GM08714 (cell line): ENCODE data around the gene DUSP14.

ENCODE experiments used
- H3K4me3 ChIP-seq: fragments of 200-500 bp; sonication (Bioruptor generic); 2 replicates; pipeline ENCODE4 v1.5.1; 2014; ENCODE audit warnings: mild to moderate bottlenecking, low read length, inconsistent platforms
- ZNF274 ChIP-seq: IDR thresholded peaks from 2 replicates; pipeline ENCODE4 v1.6.1; 2012; ENCODE audit warnings: mild to moderate bottlenecking, low read depth, low read length

The DUSP14 gene

GRCh38 chr17:37547986-37548385 is 58.3 kb downstream of the DUSP14 start:
- no peak for TF ChIP-seq ZNF274
- no peak overlapping the region for H3K4me3 ChIP-seq

- H3K4me3 ChIP-seq, result no peak overlapping the region
- TF ChIP-seq ZNF274, result no peak
Measured at GRCh38 chr17:37551788-37552187, 62.1 kb downstream of the DUSP14 start.

GRCh38 chr17:37553401-37553966 is 63.8 kb downstream of the DUSP14 start:
- no peak for TF ChIP-seq ZNF274
- H3K4me3 ChIP-seq, result no peak overlapping the region

GRCh38 chr17:37555386-37555785 is 65.7 kb downstream of the DUSP14 start:
- no peak overlapping the region for H3K4me3 ChIP-seq
- TF ChIP-seq ZNF274, result no peak

- TF ChIP-seq ZNF274, result no peak
- no peak overlapping the region for H3K4me3 ChIP-seq
Measured at GRCh38 chr17:37557482-37557881, 67.8 kb downstream of the DUSP14 start.

- no peak for TF ChIP-seq ZNF274
Measured at GRCh38 chr17:37558299-37558698, 68.6 kb downstream of the DUSP14 start.

GRCh38 chr17:37562016-37562745 is 72.5 kb downstream of the DUSP14 start:
- TF ChIP-seq ZNF274, result no peak
- no peak overlapping the region for H3K4me3 ChIP-seq

More at GRCh38 chr17:37558299-37558698, 68.6 kb downstream of the DUSP14 start:
- no peak overlapping the region for H3K4me3 ChIP-seq
